MV-4-11 (cell line): ENCODE data around the gene VDR.
A peak's percentile ranks its signal among the peaks of the same experiment; 100 is the strongest.

Experiments
- DNase-seq: peaks from one replicate; lab custom pipeline; 2025; lab: John Stamatoyannopoulos, UW

Gene VDR

GRCh38 chr12:47904713-47905709, at the start of gene VDR:
TSS of gene VDR (minus strand) at chr12:47904994. CDS start at chr12:47879113, 25,881 bp downstream.
- peak; percentile 70 for DNase-seq

DNA sequence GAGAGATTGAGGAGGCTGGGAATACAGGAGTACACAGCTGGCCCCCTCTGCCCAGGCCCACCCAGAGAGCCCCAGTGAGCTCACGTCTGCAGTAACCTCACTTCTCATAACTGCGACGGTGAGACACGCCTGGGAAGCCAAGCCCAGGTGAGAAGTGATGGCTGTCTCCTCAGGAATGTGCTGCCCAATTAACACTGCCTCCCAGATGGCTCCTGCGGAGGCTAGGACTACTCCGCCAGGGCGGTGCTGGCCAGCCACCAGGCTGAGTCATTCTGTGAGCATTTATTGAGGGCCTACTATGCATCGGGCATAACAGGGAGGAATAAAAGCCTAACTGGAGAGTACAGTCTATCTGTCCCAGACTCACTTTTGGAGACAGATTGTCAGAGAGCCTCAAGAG, 49.3 kb upstream of the VDR start:
- no peak for DNase-seq

DNA sequence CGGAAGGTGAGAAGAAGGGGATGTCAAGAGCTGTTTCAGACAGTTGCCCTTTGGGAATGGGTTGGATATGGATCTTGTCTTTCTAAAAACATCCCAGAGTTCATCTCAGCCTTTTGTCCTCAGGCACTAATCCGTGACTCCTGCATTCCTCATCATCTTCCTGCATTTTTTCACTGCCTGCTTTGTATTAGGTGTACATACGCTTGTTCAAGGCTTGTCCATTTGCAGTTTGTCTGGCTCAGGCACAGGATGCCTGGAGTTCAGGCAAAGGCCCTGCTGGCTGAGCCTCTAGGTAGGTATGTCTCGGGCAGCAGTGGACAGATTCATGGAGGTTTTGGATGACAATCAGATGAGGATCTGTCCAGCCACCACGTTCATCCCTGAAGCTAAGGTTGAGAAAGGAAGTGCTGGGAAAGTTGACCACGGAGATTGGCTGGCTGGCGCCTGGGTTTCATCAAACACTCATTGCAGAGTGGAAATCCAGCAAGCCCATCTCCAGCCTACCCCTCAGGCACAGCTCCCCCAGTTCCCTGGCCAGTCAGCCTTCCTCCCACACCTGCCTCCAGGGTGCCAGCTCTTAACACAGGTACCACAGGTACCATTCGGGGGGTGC, 46.2 kb upstream of the VDR start:
- DNase-seq: no peak

DNA sequence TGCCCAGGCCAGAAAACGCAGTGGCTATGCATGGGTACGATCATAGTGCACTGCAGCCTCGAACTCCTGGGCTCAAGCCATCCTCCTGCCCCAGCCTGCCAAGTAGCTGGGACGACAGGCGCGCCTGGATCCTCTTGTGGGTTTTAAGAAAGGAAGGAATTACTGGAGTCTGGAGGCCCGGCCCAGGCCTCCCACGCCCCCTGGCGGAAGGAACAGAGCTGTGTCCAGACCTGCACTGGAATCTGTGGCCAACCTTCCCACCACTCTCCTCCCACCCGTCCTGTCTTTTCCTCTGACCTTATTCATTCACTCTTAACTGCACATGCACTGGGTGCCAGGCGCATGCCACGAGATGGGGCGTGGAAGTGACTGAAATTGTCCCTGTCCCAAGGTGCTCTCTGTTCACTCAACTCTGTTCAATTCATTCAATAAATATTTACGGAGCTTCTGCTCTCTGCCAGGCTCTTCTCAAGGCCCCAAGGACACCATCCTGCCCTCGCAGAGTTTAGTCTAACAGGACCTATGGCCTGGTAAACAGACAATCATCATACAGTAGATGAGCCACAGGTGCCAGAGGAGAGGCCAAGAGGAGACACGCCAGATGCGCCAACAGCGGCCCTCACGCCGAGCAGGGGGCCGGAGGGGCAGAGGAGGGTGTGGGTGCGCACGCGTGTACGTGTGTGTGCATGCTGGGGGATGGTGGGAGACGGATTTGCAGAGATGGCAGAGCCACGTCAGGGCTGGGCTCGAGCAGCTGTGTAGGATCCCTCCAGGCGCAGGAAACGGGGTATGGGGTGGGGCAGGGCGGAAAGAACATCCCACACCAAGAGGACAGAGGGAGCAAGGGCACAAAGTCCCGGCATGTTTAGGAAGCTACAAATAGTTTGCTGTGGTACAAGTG, 44.9 kb upstream of the VDR start:
- DNase-seq: peak; percentile 51

- no peak for DNase-seq
These were observed 42.5 kb upstream of the VDR start for GRCh38 chr12:47947341-47947740.

GRCh38 chr12:47946413-47947323, 41.9 kb upstream of the VDR start:
- DNase-seq: peak; percentile 71

GRCh38 chr12:47945341-47945728, 40.5 kb upstream of the VDR start:
- no peak for DNase-seq

GRCh38 chr12:47944685-47945340, 40.0 kb upstream of the VDR start:
- no peak for DNase-seq

DNA sequence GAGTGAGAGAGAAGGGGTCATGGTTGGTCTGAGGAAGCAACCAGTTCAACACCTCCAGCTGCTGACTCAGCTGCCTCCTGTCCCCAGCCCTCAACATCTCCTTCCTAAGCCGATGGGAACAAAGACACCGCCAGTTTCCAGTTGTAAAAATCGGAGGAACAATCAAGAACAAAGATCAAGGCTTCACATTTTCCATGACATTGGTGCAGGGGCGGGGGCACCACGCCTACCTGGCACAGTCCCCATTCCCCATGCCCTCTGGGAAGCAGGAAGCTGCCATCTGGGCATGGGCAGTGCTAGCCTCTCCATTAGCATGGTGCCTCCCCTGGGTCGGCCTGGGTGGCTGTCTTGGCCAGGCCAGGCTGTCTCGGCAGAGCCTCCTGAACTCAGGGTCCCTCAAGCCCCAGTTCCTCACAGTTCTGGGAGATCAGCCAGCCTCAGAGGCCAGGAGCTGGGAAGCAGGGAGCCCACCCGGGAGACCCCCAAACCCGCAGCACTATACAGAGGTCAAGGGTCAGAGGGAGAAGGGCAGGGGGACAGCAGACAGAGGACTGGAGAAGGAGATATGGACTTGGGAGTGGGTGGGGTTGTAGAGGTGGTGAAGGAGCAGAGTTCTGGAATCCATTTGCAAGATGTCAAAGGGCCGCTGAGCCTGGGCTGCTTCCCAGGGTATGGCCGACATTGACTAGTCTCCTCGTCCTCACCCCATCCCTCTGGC, 39.0 kb upstream of the VDR start:
- DNase-seq: no peak

GRCh38 chr12:47942614-47943225, 37.9 kb upstream of the VDR start:
- no peak for DNase-seq

GRCh38 chr12:47941871-47942613, 37.2 kb upstream of the VDR start:
- no peak for DNase-seq

DNA sequence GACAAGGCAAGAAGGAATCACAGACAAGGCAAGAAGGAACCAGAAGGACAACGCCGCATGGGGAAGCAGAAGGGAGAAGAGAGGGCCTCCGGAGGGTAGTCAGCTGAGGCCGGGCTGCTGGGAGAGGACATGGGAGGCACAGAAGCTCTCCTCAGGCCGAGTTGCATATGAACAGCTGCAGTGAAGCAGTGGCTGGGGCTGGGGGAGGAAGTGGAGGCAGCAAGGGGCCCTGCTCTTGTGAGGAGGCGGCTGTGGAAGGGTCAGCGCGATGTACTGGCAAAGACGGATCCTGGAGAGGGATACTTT, 36.6 kb upstream of the VDR start:
- peak; percentile 15 for DNase-seq

DNA sequence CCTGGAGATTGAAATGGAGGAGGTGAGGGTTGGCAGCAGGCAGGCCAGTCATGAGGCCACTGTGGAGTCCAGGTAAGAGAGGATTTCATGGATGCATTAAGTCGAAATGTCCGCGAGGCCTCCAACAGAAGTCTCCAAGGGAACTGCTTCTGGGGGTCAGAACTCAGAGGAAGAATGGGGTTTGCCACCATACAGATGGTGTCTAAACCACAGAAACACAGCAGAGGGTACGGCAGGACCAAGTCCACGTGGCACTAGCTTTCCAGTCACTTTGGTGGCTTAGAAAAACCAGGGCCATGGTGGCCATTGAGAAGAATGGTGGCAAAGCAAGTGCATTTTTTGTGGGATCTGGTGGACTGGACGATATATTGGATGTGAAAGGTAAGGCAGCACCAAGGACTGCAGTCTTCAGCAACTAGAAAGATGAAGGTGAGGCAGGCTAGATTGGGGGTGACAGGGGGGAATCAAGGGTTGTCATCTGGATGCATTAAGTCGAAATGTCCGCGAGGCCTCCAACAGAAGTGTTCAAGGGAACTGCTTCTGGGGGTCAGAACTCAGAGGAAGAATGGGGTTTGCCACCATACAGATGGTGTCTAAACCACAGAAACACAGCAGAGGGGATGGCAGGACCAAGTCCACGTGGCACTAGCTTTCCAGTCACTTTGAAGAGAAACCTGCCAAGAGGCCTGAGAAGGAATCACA, 36.1 kb upstream of the VDR start:
- no peak for DNase-seq

DNA sequence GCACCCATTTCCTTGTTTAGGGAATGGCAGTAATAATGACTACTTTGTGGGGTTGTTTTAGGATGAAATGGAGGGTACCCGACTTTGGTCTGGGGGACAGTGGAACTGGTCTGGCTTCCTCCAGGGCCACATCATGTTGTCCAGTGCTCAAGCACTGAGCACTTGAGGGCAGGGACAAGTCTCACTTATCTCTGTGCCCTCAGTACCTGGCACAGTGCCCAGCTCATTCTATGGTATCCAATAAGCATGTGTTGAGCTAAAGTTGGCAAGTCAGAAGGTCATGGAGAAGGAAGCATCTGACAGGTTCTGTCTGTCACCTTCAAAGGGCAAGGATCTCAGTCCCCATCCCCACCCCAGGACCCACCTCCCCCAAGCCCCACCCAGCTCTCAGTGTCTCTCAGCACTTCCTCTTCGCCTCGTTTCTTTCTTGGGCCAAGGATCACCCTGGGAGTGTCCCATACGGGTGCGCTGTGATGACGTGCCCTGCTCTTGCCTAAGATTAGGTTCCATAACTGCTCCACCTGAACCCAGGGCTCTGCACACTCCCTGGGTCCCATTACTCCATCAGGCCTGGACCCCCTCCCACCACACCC, 34.3 kb upstream of the VDR start:
- no peak for DNase-seq

DNA sequence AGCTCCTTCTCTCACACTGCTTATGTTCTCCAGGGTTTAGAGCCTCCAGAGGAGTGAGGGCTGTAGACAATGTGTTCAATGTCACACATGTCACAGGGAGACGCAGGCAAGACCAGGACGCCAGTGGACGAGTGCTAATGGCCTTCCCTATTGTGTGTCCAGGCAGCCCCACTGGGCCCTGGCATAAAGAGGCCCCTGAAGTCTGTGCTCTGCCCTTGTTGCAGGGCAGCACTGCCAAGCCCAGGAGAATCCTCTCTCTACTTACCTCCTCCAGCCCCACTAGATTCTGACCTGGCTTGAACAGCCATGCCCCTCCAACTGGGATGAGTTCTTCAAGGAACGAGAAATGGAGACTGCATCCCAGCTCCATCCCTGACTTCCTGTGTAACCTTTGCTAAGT, 33.8 kb upstream of the VDR start:
- no peak for DNase-seq

GRCh38 chr12:47938093-47938492, 33.3 kb upstream of the VDR start:
- peak; percentile 26 for DNase-seq

DNA sequence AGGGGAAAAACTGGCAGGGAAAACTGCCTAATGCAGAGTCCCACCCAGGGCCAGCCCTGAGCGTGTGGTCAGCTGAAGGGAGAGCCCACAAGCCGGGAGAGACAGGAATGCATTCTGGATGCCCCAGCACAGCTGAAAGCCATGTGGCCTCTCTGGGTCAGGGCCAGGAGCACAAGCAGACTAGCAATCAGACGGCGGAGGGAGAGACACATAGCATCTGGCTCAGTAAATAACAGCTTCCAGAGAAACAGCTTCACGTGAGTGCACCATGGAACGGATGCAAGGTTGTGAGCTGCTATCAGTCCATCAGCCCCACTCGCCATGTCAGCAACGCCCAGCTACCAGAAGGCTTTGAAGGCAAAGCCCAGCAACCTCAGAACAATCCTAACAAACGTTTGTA, 30.4 kb upstream of the VDR start:
- no peak for DNase-seq

- DNase-seq: no peak
These were observed 26.4 kb upstream of the VDR start for GRCh38 chr12:47931187-47931586.
